A549 (cell line): ENCODE data around the gene SPRR1A.

Experiments
- CEBPB ChIP-seq, 2 experiments: fragments of >200 bp in 1 of 2; sonication (Bioruptor Twin) in 1 of 2; formaldehyde crosslinking in 1 of 2; IDR thresholded peaks; 2 replicates each; pipeline ENCODE4 v1.6.1; 2012 to 2016
- EP300 ChIP-seq, 2 experiments: fragments of >200 bp; sonication (Bioruptor Twin); formaldehyde crosslinking; IDR thresholded peaks; 2 replicates in 1 of 2; 3 replicates in 1 of 2; pipeline ENCODE4 v1.6.1; 2016 to 2017
- MAZ ChIP-seq: fragments of 150-350 bp; IDR thresholded peaks from 2 replicates; pipeline ENCODE4 v1.6.1; 2014; ENCODE audit warnings: antibody characterized with exemption, low read depth, low read length, borderline replicate concordance
- POLR2A ChIP-seq: IDR thresholded peaks from 2 replicates; pipeline ENCODE4 v1.6.1; 2012; ENCODE audit warnings: mild to moderate bottlenecking, low read length
- RAD21 ChIP-seq, 2 experiments: fragments of >200 bp in 1 of 2; sonication (Bioruptor Twin) in 1 of 2; formaldehyde crosslinking in 1 of 2; IDR thresholded peaks in 1 of 2; conservative IDR thresholded peaks in 1 of 2; 2 replicates in 1 of 2; 3 replicates in 1 of 2; pipeline ENCODE4 v1.6.1; 2012 to 2018; ENCODE audit warnings: inconsistent platforms in 1 of 2
- RFX5 ChIP-seq: fragments of 450-650 bp; IDR thresholded peaks from 2 replicates; pipeline ENCODE4 v1.7.1; 2014; ENCODE audit warnings: antibody characterized with exemption, mild to moderate bottlenecking, moderate library complexity
- USF2 ChIP-seq: fragments of 450-650 bp; IDR thresholded peaks from 2 replicates; pipeline ENCODE4 v1.6.1; 2014; ENCODE audit warnings: antibody characterized with exemption
- ZFP36 ChIP-seq: fragments of 450-650 bp; IDR thresholded peaks from 2 replicates; pipeline ENCODE4 v1.6.1; 2014; ENCODE audit warnings: borderline replicate concordance; ENCODE audit not compliant: partially characterized antibody
- TF ChIP-seq, protein P1 (sequence below): fragments of >200 bp; sonication (Bioruptor Twin); formaldehyde crosslinking; IDR thresholded peaks from 3 replicates; pipeline ENCODE4 v1.5.1; 2016
- TF ChIP-seq, protein P2 (sequence below): fragments of 200-600 bp; sonication (generic); IDR thresholded peaks from 2 replicates; pipeline ENCODE4 v1.6.1; 2016; ENCODE audit warnings: antibody characterized with exemption, mild to moderate bottlenecking, moderate library complexity

GRCh38 chr1:153028766-153029165, 44.9 kb downstream of the SPRR1A start:
- TF ChIP-seq, protein P1, sequence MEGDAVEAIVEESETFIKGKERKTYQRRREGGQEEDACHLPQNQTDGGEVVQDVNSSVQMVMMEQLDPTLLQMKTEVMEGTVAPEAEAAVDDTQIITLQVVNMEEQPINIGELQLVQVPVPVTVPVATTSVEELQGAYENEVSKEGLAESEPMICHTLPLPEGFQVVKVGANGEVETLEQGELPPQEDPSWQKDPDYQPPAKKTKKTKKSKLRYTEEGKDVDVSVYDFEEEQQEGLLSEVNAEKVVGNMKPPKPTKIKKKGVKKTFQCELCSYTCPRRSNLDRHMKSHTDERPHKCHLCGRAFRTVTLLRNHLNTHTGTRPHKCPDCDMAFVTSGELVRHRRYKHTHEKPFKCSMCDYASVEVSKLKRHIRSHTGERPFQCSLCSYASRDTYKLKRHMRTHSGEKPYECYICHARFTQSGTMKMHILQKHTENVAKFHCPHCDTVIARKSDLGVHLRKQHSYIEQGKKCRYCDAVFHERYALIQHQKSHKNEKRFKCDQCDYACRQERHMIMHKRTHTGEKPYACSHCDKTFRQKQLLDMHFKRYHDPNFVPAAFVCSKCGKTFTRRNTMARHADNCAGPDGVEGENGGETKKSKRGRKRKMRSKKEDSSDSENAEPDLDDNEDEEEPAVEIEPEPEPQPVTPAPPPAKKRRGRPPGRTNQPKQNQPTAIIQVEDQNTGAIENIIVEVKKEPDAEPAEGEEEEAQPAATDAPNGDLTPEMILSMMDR = no peak
- TF ChIP-seq RFX5 (no peak), EP300 (IDR thresholded peaks at IDR 0.05) (no peak), RAD21 (conservative IDR thresholded peaks at IDR 0.05 in 1 of 2, IDR thresholded peaks at IDR 0.05 in 1 of 2) (no peak), USF2 (no peak), POLR2A (no peak), CEBPB (IDR thresholded peaks at IDR 0.05) (no peak), MAZ (no peak), ZFP36 (no peak)
- TF ChIP-seq, protein P2, sequence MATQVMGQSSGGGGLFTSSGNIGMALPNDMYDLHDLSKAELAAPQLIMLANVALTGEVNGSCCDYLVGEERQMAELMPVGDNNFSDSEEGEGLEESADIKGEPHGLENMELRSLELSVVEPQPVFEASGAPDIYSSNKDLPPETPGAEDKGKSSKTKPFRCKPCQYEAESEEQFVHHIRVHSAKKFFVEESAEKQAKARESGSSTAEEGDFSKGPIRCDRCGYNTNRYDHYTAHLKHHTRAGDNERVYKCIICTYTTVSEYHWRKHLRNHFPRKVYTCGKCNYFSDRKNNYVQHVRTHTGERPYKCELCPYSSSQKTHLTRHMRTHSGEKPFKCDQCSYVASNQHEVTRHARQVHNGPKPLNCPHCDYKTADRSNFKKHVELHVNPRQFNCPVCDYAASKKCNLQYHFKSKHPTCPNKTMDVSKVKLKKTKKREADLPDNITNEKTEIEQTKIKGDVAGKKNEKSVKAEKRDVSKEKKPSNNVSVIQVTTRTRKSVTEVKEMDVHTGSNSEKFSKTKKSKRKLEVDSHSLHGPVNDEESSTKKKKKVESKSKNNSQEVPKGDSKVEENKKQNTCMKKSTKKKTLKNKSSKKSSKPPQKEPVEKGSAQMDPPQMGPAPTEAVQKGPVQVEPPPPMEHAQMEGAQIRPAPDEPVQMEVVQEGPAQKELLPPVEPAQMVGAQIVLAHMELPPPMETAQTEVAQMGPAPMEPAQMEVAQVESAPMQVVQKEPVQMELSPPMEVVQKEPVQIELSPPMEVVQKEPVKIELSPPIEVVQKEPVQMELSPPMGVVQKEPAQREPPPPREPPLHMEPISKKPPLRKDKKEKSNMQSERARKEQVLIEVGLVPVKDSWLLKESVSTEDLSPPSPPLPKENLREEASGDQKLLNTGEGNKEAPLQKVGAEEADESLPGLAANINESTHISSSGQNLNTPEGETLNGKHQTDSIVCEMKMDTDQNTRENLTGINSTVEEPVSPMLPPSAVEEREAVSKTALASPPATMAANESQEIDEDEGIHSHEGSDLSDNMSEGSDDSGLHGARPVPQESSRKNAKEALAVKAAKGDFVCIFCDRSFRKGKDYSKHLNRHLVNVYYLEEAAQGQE = no peak
